ENCODE results near the gene PARD6B. TPM values are rescaled to one million over a fixed set of nuclear protein-coding genes. Genes with fewer than 3 reads are reported as not detected.

PARD6B gene
- total RNA-seq, 2 donors from 2014 or later: 5.6 to 6.9 TPM

Other genes with a start within 250 kb of the PARD6B start
- gene PTPN1, start 221.2 kb upstream of the PARD6B start, total RNA-seq: 100 to 1,000 TPM in 1 of 2 donors, 10 to 100 TPM in 1; 52.6 to 113 TPM
- under 1 TPM in 1 of 2 donors, not detected in 1; 0.08 TPM for gene RIPOR3, start 40.0 kb upstream of the PARD6B start, total RNA-seq
- gene BCAS4, start 63.5 kb downstream of the PARD6B start, total RNA-seq: 10 to 100 TPM; 12.6 to 19.3 TPM
- gene ADNP, start 199.9 kb downstream of the PARD6B start, total RNA-seq: 10 to 100 TPM; 65.1 to 70.7 TPM
- 10 to 100 TPM; 53.0 to 58.0 TPM for gene DPM1, start 227.0 kb downstream of the PARD6B start, total RNA-seq
- 1 to 10 TPM; 2.4 to 4.3 TPM for gene MOCS3, start 227.2 kb downstream of the PARD6B start, total RNA-seq

Measured in activated naive CD4-positive, alpha-beta T cell treated with anti-CD3 and anti-CD28 coated beads, Interleukin-2, amount 50 U/mL, for 72 hours (primary cell).